GM12878 (cell line): ENCODE measurements around the gene COL4A5. TPM values are rescaled to one million over a fixed set of nuclear protein-coding genes. Genes with fewer than 3 reads are reported as not detected.

Source experiments
- ATAC-seq: fragments of 200-7000 bp; cut with Tn5 transposase; 3 replicates; pipeline ENCODE4 v1.9.1; 2020; ENCODE audit warnings: mild to moderate bottlenecking, moderate library complexity
- BruUV-seq: library from RNA; stranded (reverse); fragments of 400-500 nt; replicated peaks from 2 replicates; lab custom pipeline; 2021; lab: Mats Ljungman, UMichigan
- CTCF ChIA-PET: fragments of 300-600 bp; sonication (Branson Sonifier 250); formaldehyde crosslinking; extraction: SDS; loops from one replicate; lab custom pipeline; 2021; ENCODE audit warnings: inconsistent platforms; lab: Yijun Ruan, JAX
- POLR2A ChIA-PET: fragments of 350-600 bp; formaldehyde crosslinking; extraction: SDS; loops from one replicate; lab custom pipeline; 2021; ENCODE audit warnings: inconsistent platforms; lab: Charles Lee
- RAD21 ChIA-PET: fragments of 300-600 bp; sonication (Branson Sonifier 250); formaldehyde crosslinking; loops from one replicate; lab custom pipeline; 2023; ENCODE audit warnings: antibody characterized with exemption; ENCODE audit not compliant: unreplicated experiment; lab: Charles Lee
- SMC1A ChIA-PET: fragments of 300-600 bp; sonication (Branson Sonifier 250); formaldehyde crosslinking; loops from one replicate; lab custom pipeline; 2023; ENCODE audit not compliant: unreplicated experiment, uncharacterized antibody; lab: Charles Lee
- DNase-seq: peaks from one replicate; pipeline ENCODE4 v3.0.0-alpha.2; 2011; ENCODE audit warnings: low read depth, low spot score
- FAIRE-seq: peaks from 3 replicates; lab custom pipeline; 2011; peaks lifted over from hg19 to GRCh38; lab: Jason Lieb, UNC
- H2AFZ ChIP-seq: 2 replicates; pipeline ENCODE4 v1.6.0; 2011; ENCODE audit warnings: low read depth, low read length, control low read depth; ENCODE audit not compliant: control insufficient read depth
- H3K27ac ChIP-seq: 2 replicates; pipeline ENCODE4 v1.5.1; 2011; ENCODE audit warnings: control low read depth; ENCODE audit not compliant: control insufficient read depth, insufficient read depth
- H3K27me3 ChIP-seq, 2 experiments: replicated peaks in 1 of 2; 2 replicates each; pipeline versions ENCODE4 v1.6.0 to v1.6.1; 2011; ENCODE audit warnings: low read length in 1 of 2; ENCODE audit not compliant: control insufficient read depth in 2 of 2, insufficient read depth in 2 of 2
- H3K36me3 ChIP-seq, 2 experiments: 2 replicates each; pipeline ENCODE4 v1.5.1; 2011; ENCODE audit warnings: low read length in 1 of 2; ENCODE audit not compliant: control insufficient read depth in 2 of 2, insufficient read depth in 2 of 2
- H3K4me1 ChIP-seq: 2 replicates; pipeline ENCODE4 v1.6.1; 2011; ENCODE audit warnings: mild to moderate bottlenecking, low read length, moderate library complexity, mixed read lengths; ENCODE audit not compliant: control insufficient read depth, insufficient read depth
- H3K4me2 ChIP-seq: 2 replicates; pipeline ENCODE4 v1.6.0; 2011; ENCODE audit warnings: control low read depth; ENCODE audit not compliant: control insufficient read depth, insufficient read depth
- H3K4me3 ChIP-seq: fragments of 200-600 bp; sonication (generic); 2 replicates; pipeline ENCODE4 v1.5.1; 2016
- H3K79me2 ChIP-seq: 2 replicates; pipeline ENCODE4 v1.6.0; 2011; ENCODE audit warnings: low read length; ENCODE audit not compliant: control insufficient read depth, insufficient read depth
- H3K9ac ChIP-seq: 2 replicates; pipeline ENCODE4 v1.8.0; 2011; ENCODE audit warnings: low read length, control low read depth, mixed read lengths; ENCODE audit not compliant: control insufficient read depth, insufficient read depth
- H3K9me3 ChIP-seq: replicated peaks from 3 replicates; pipeline ENCODE4 v1.5.1; 2011; ENCODE audit warnings: mild to moderate bottlenecking, low read length; ENCODE audit not compliant: control insufficient read depth, insufficient read depth
- H4K20me1 ChIP-seq: 2 replicates; pipeline ENCODE4 v1.6.0; 2011; ENCODE audit not compliant: control insufficient read depth, insufficient read depth
- HCFC1 ChIP-seq: fragments of 150-350 bp; IDR thresholded peaks from 2 replicates; pipeline ENCODE4 v1.6.1; 2014; ENCODE audit warnings: low read length
- JUND ChIP-seq: IDR thresholded peaks from 2 replicates; pipeline ENCODE4 v1.6.1; 2012; ENCODE audit warnings: low read depth, mild to moderate bottlenecking, low read length, improper control_type of control experiment, moderate library complexity
- NBN ChIP-seq: fragments of 450-650 bp; IDR thresholded peaks from 2 replicates; pipeline ENCODE4 v1.6.1; 2016
- NR2C1 ChIP-seq: fragments of 450-650 bp; IDR thresholded peaks from 2 replicates; pipeline ENCODE4 v1.6.1; 2017; ENCODE audit warnings: antibody characterized with exemption, mild to moderate bottlenecking, moderate library complexity
- REST ChIP-seq: IDR thresholded peaks from 2 replicates; pipeline ENCODE4 v1.6.1; 2012; ENCODE audit warnings: mild to moderate bottlenecking, low read depth, low read length
- STAT3 ChIP-seq: IDR thresholded peaks from 2 replicates; pipeline ENCODE4 v1.6.1; 2011; ENCODE audit warnings: low read depth, low read length, improper control_type of control experiment
- TARDBP ChIP-seq: IDR thresholded peaks from 2 replicates; pipeline ENCODE4 v1.6.1; 2016; ENCODE audit warnings: borderline replicate concordance
- WGBS: methylation state at CpG from one replicate; pipeline ENCODE4 v1.1.6; 2016; ENCODE audit warnings: low lambda C conversion rate; ENCODE audit not compliant: insufficient replicate concordance, insufficient coverage; ENCODE audit errors: missing lambda C conversion rate; 5-methylcytosine and 5-hydroxymethylcytosine counted together
- in situ Hi-C: fragments of 300-500 bp; cut with MboI; formaldehyde crosslinking; loops from 9 replicates; pipeline ENCODE4 v1.14.3; 2018; ENCODE audit warnings: mixed read lengths
- intact Hi-C: fragments of 100-400 bp; cut with micrococcal nuclease; formaldehyde crosslinking; loops from one replicate; pipeline ENCODE4 v1.14.2; 2022; ENCODE audit not compliant: unreplicated experiment
- polyA plus RNA-seq, 11 experiments: library from polyadenylated mRNA; depleted of rRNA in 4 of 11; unstranded in 6 of 11; stranded (reverse) in 5 of 11; fragments of >200 nt; fragmentation: Nextera tagmentation in 4 of 11; fragmentation: Illumina TruSeq in 1 of 11; extraction: Ambion mirVana in 4 of 11; extraction: Trizol in 1 of 11; gene quantifications; 1 replicate in 1 of 11; 2 replicates in 10 of 11; pipeline versions ENCODE4 v1.2.1 to v1.2.3, GENCODE V29; 2011 to 2016; ENCODE audit warnings: inconsistent platforms in 2 of 11, missing spikeins in 2 of 11, low read depth in 1 of 11
- total RNA-seq, 4 experiments: library from RNA; depleted of rRNA in 3 of 4; stranded (reverse); fragments of >200 nt in 3 of 4; fragmentation: Illumina TruSeq in 1 of 4; extraction: Trizol in 1 of 4; gene quantifications; 2 replicates each; pipeline versions ENCODE4 v1.2.1 to v1.2.3, GENCODE V29; 2013 to 2021

Gene COL4A5
- total and polyA plus RNA-seq, 10 of the 15 experiments (the other 5 are each of a cell fraction or from before 2014, with no cell fraction given): 0.13 to 2.8 (median 0.38) TPM; not detected in 1

- Histone ChIP-seq H3K27me3 (no peaks in the 10 kb centered on the region), H3K9ac (no peak overlapping the region), H3K4me1 (no peaks in the 10 kb centered on the region), H3K4me2 (no peak overlapping the region), H3K27ac (no peak overlapping the region), H3K4me3 (no peak overlapping the region), H2AFZ (no peak overlapping the region), H3K79me2 (no peaks in the 10 kb centered on the region), H4K20me1 (no peaks in the 10 kb centered on the region), H3K36me3 (no peaks in the 10 kb centered on the region), H3K9me3 (no peaks in the 10 kb centered on the region)
- ChIA-PET RAD21 (no interaction called here), SMC1A (no interaction called here), CTCF (no interaction called here), POLR2A (no interaction called here)
- no TSS peak for BruUV-seq
- no peak for ATAC-seq
- WGBS: 13% methylated on average over 4 of the region's 4 CpGs
- in situ Hi-C loops (no loop called here), intact Hi-C loops (no loop called here)
- FAIRE-seq: no peak
- no peak for TF ChIP-seq REST
- TF ChIP-seq JUND: no peak
- no peak for DNase-seq
Measured at GRCh38 chrX:108456971-108457477, 17.4 kb downstream of the COL4A5 start.

GRCh38 chrX:108464604-108465003, 25.0 kb downstream of the COL4A5 start:
- no peaks in the 10 kb centered on the region for H3K36me3 ChIP-seq
- no peak overlapping the region for H2AFZ ChIP-seq
- ChIA-PET CTCF (no interaction called here), POLR2A (no interaction called here), RAD21 (no interaction called here), SMC1A (no interaction called here)
- no peak overlapping the region for H3K4me2 ChIP-seq
- H3K79me2 ChIP-seq: no peaks in the 10 kb centered on the region
- H4K20me1 ChIP-seq: no peaks in the 10 kb centered on the region
- no peak for TF ChIP-seq HCFC1
- no peak for TF ChIP-seq STAT3
- TF ChIP-seq NR2C1: no peak
- no peak for TF ChIP-seq TARDBP
- no peak for TF ChIP-seq NBN
- H3K9ac ChIP-seq: no peak overlapping the region
- H3K4me3 ChIP-seq: no peak overlapping the region
- ATAC-seq (no peak), DNase-seq (no peak), FAIRE-seq (no peak)
- BruUV-seq: no TSS peak
- no peaks in the 10 kb centered on the region for H3K27me3 ChIP-seq
- H3K9me3 ChIP-seq: no peaks in the 10 kb centered on the region
- no peaks in the 10 kb centered on the region for H3K4me1 ChIP-seq
- in situ Hi-C loops: no loop called here
- intact Hi-C loops: no loop called here
- H3K27ac ChIP-seq: no peak overlapping the region
- 80% methylated on average over 3 of the region's 3 CpGs for WGBS
